Duodenal mucosa (tissue), 2 donors: Measurements from ENCODE around the gene DMPK.

Source experiments
- H3K27ac ChIP-seq: one replicate; pipeline ENCODE4 v1.7.0; 2013; ENCODE audit warnings: low read depth, low read length
- H3K27me3 ChIP-seq, 2 donors: one replicate each; pipeline ENCODE4 v1.7.0; 2013; ENCODE audit warnings: low read length in 2 of 2, control low read depth in 1 of 2; ENCODE audit not compliant: insufficient read depth in 2 of 2, control insufficient read depth in 1 of 2
- H3K36me3 ChIP-seq, 2 donors: one replicate each; pipeline ENCODE4 v1.7.0; 2013; ENCODE audit warnings: low read length in 2 of 2, control low read depth in 1 of 2; ENCODE audit not compliant: insufficient read depth in 2 of 2, control insufficient read depth in 1 of 2
- H3K4me1 ChIP-seq, 2 donors: one replicate each; pipeline ENCODE4 v1.7.0; 2013; ENCODE audit warnings: low read length in 2 of 2, control low read depth in 1 of 2; ENCODE audit not compliant: insufficient read depth in 2 of 2, control insufficient read depth in 1 of 2
- H3K4me3 ChIP-seq, 2 donors: one replicate each; pipeline ENCODE4 v1.7.0; 2013; ENCODE audit warnings: low read length in 2 of 2, low read depth in 1 of 2
- H3K9ac ChIP-seq, 2 donors: one replicate each; pipeline ENCODE4 v1.7.0; 2013; ENCODE audit warnings: low read length in 2 of 2, low read depth in 1 of 2
- H3K9me3 ChIP-seq, 2 donors: one replicate each; pipeline ENCODE4 v1.7.0; 2013; ENCODE audit warnings: low read length in 2 of 2, control low read depth in 1 of 2; ENCODE audit not compliant: control insufficient read depth in 1 of 2

The DMPK gene

DNA sequence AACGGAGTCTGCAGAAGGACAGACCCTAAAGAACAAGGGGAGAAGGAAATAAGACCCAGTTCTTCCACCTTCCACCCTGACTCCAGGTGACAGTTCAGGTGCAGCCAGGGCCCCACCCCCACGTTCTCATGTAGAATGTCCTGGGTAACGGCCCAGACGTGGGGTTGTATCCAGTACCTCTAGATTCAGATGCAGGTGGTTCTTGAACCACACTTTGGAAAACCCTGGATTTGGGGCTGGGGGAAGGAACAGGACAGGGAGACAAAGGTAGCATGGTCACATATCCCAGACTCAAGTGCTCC lies 2.2 kb downstream of the DMPK start:
- H3K27ac ChIP-seq = no peak overlapping the region
- H3K9me3 ChIP-seq = no peaks in the 10 kb centered on the region
- H3K36me3 ChIP-seq = peaks cover 12 to 22% of the 10 kb centered on the region in 2 donors
- H3K4me1 ChIP-seq = peaks cover 22 to 33% of the 10 kb centered on the region in 2 donors
- H3K9ac ChIP-seq = peak overlapping the region; percentile 23 to 43
- peaks cover 0 to 5% of the 10 kb centered on the region in 2 donors for H3K27me3 ChIP-seq
- H3K4me3 ChIP-seq = peak overlapping the region; percentile 45 to 49

DNA sequence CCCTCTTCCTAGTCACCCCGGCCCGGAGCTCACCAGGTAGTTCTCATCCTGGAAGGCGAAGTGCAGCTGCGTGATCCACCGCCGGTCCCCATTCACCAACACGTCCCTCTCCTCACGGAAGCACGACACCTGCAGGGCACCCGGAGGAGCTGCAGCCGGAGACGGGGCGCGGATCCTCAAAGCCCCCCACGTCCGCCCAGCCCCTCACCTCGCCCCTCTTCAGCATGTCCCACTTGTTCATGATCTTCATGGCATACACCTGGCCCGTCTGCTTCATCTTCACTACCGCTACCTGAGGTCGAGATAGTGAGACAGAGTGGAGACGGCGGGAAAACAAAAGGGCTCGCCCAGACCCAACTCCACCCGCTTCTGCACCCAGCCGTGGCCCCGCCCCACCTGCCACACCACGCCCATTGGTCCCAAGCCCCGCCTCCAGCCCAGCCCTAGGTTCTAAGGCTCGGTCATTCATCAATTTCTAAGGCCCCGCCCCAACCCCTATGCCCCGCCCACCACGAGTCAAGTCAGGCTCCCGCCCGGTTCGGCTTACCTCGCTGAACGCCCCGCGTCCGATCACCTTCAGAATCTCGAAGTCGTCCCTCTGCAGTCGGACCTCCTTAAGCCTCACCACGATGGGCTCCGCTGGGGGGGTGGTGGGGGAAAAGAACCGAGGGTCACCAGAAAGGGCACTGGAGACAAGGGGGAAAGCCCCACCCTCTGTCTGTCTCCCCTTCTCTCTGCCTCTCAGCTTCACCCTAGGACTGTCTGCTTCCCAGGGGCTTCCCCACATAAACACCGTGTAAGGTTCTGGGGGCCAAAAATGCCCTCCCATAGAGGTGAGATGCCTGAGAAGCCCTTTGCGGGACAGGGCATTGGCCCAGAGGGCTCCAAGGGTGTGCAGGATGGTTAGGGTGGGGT lies 2.8 kb downstream of the DMPK start:
- Histone ChIP-seq H3K27ac (no peak overlapping the region), H3K4me3 (peak overlapping the region; percentile 59 to 65), H3K9me3 (no peaks in the 10 kb centered on the region), H3K27me3 (peaks cover 0 to 5% of the 10 kb centered on the region in 2 donors), H3K4me1 (peaks cover 22 to 33% of the 10 kb centered on the region in 2 donors), H3K36me3 (peaks cover 12 to 15% of the 10 kb centered on the region in 2 donors), H3K9ac (peak overlapping the region; percentile 23 to 54)

DNA sequence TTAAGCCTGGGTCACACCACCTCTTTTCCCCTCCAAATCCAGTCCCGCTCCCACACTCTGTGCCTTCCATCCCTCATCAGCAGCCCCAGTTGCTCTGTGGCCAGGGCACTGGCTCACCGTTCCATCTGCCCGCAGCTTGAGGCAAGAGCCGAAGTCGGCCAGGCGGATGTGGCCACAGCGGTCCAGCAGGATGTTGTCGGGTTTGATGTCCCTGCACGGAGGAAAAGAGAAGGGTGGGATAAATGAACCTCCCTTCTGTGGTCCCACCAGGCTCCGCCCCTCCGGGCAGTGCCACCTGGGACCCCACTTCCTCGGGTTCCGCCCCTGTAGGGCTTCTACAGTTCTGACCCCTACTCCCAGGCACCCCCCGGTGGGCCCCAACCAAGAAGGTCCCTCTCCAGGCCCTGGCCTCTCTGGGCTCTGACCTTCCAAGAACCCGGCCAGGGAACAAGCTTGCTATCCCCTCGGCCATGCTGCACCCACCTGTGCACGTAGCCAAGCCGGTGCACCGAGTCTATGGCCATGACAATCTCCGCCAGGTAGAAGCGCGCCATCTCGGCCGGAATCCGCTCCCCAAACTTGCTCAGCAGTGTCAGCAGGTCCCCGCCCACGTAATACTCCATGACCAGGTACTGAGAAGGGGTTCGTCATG lies 4.2 kb downstream of the DMPK start:
- Histone ChIP-seq H3K4me1 (peaks cover 22 to 39% of the 10 kb centered on the region in 2 donors), H3K27ac (no peak overlapping the region), H3K9me3 (no peaks in the 10 kb centered on the region), H3K4me3 (no peak overlapping the region), H3K36me3 (peaks cover 12 to 15% of the 10 kb centered on the region in 2 donors), H3K9ac (no peak overlapping the region), H3K27me3 (peaks cover 0 to 5% of the 10 kb centered on the region in 2 donors)

DNA sequence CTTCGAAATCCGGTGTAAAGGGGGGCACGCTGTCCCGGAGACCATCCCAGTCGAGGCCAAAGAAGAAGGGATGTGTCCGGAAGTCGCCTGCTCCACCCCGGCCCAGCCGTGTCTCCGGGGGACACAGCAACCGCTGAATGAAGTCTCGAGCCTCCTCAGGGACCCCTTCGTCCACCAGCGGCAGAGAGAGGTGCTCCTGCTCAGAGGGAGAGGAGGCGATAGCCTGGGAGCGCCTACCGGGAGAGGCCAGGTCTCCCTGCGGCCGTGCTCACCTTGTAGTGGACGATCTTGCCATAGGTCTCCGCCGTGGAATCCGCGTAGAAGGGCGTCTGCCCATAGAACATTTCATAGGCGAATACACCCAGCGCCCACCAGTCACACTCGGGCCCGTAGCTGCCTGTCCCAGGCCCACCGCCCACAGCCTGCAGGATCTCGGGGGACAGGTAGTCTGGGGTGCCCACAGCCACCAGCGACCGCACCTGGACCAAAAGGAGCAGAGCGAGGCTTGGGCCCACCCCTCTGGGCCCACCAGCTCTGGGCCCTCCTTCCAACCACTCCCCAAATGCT lies 4.8 kb downstream of the DMPK start:
- Histone ChIP-seq H3K9me3 (no peaks in the 10 kb centered on the region), H3K27ac (no peak overlapping the region), H3K4me3 (no peak overlapping the region), H3K4me1 (peaks cover 29 to 46% of the 10 kb centered on the region in 2 donors), H3K9ac (no peak overlapping the region), H3K36me3 (peaks cover 12 to 15% of the 10 kb centered on the region in 2 donors), H3K27me3 (peaks cover 0 to 5% of the 10 kb centered on the region in 2 donors)

DNA sequence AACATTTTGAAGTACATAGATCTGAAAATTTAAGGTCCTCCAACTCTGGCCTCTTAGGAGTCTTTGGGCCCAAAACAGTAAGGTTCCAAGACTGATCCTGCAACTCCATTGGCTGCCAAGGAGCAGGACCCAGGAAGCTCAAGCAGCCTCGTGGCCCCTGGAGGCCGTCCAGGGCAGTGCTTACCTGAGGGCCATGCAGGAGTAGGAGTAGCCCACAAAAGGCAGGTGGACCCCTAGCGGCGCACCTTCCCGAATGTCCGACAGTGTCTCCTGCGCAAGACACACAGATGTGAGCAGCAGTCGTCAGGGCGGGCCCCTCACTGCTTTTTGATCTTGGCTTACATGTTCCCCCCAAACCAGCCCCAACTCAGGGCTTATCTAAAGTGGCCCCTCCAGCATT lies 7.5 kb downstream of the DMPK start:
- Histone ChIP-seq H3K27ac (no peak overlapping the region), H3K4me1 (peaks cover 29 to 40% of the 10 kb centered on the region in 2 donors), H3K9ac (no peak overlapping the region)

DNA sequence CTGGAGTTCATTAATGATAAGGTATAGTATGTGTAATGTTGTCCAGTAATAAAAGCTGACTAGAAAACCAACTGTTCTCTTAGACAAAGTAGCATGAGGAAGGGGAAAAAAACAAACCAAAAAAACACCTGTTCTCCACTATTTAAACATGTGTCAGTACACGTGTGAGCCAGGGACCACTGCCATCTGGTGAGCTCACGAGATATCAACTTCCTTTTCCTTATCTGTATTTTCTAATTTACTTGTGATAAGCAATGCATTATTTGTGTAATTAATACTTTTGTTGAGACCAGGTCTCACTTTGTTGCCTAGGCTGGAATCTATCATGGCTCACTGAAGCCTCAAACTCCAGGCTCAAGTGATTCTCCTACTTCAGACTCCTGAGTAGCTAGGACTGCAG lies 8.9 kb downstream of the DMPK start:
- no peaks in the 10 kb centered on the region for H3K9me3 ChIP-seq
- peak overlapping the region in 1 of 2 donors; percentile 83 for H3K9ac ChIP-seq
- H3K4me3 ChIP-seq = no peak overlapping the region
- no peaks in the 10 kb centered on the region for H3K27me3 ChIP-seq
- H3K36me3 ChIP-seq = peaks cover 12 to 15% of the 10 kb centered on the region in 2 donors
- H3K27ac ChIP-seq = no peak overlapping the region
- H3K4me1 ChIP-seq = peaks cover 21 to 31% of the 10 kb centered on the region in 2 donors

More for the DNA sequence above, 7.5 kb downstream of the DMPK start:
- no peak overlapping the region for H3K4me3 ChIP-seq
- peaks cover 12 to 15% of the 10 kb centered on the region in 2 donors for H3K36me3 ChIP-seq
- peaks cover 0 to under 1% of the 10 kb centered on the region in 2 donors for H3K27me3 ChIP-seq
- no peaks in the 10 kb centered on the region for H3K9me3 ChIP-seq

DNA sequence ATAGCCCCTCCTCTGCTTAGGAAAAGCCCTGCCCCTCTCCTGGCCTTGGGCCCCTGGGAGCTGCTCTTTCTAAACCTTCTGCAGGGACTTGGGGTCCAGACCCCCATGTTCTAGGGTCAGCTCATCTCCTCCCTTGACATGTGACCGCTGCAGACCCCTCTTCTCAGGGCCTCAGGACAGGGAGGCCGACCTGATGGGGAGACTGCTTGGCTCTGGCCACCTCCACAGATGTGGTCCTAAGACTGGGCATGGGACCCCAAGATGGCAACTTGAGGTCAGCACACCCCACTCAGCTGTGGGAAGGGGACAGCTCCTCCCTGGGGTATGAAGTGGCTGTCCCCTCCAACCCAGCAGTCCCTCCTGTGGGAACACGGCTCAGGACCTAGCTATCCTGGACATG lies 9.4 kb downstream of the DMPK start:
- Histone ChIP-seq H3K27ac (peak overlapping the region; percentile 80), H3K27me3 (no peaks in the 10 kb centered on the region), H3K9me3 (no peaks in the 10 kb centered on the region), H3K9ac (peak overlapping the region; percentile 83 to 96), H3K4me3 (peak overlapping the region; percentile 73 to 74), H3K36me3 (peaks cover 11 to 14% of the 10 kb centered on the region in 2 donors), H3K4me1 (peaks cover 19 to 29% of the 10 kb centered on the region in 2 donors)

DNA sequence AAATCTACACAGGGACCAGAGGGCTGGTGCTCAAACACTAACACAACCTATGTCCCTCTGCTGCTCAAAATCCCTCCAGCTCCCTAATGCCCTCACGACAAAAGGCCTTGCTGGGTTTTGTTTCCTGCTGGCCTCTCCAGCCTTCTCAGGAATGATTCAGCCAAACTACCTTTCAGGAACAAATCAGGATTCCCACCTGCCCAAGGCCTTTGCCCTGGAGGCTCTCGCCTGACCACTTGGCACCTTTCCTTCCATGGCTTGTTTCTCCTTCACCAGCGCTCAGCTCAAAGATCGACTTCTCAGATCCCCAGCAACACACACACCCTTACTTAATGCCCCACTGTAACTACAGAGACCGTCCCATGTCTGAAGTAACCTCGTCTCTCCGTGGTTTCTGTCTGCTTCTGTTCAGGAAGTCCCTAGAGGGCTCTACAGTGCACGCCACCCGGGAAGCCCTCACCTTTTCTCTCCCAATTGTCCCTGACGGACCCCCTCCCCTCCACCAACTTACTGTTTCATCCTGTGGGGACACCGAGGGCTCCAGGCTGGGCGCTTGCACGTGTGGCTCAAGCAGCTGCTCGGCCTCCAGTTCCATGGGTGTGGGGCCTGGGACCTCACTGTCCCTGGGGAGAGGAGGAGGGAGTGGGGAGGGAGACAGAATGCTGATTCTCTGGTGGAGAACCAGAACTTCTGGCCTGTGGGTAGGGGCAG lies 10.0 kb downstream of the DMPK start:
- Histone ChIP-seq H3K27me3 (no peaks in the 10 kb centered on the region), H3K36me3 (peaks cover 5 to 8% of the 10 kb centered on the region in 2 donors), H3K9ac (peak overlapping the region; percentile 83 to 96), H3K4me1 (peaks cover 19 to 29% of the 10 kb centered on the region in 2 donors), H3K4me3 (peak overlapping the region; percentile 73 to 74), H3K27ac (peak overlapping the region; percentile 80), H3K9me3 (no peaks in the 10 kb centered on the region)

DNA sequence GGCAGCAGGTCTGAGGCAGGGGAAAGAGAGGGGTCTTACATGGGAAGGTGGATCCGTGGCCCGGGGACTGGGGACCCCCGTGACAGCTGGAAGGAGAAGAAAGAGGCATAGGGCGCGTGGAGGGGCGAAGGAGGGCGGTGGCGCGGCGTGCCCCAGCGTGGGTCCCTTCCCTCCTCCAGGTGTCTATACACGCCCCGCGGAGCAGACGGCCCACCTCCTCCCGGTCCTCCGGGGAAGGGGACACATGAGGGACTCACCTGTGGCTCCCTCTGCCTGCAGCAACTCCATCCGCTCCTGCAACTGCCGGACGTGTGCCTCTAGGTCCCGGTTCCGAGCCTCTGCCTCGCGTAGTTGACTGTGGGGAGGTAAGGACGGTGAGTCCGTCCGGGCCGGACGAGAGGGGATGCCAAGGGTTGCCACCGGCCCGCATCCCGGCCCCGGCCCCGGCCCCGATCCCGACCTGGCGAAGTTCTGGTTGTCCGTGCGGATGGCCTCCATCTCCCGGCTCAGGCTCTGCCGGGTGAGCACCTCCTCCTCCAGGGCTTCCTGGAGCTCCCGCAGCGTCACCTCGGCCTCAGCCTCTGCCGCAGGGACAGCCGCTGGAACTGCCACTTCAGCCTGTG lies 10.9 kb downstream of the DMPK start:
- H3K9ac ChIP-seq = peak overlapping the region; percentile 83 to 96

More for the DNA sequence above, 10.9 kb downstream of the DMPK start:
- Histone ChIP-seq H3K27me3 (no peaks in the 10 kb centered on the region), H3K36me3 (no peaks in the 10 kb centered on the region), H3K4me3 (peak overlapping the region; percentile 73 to 74), H3K27ac (peak overlapping the region; percentile 80), H3K9me3 (no peaks in the 10 kb centered on the region), H3K4me1 (peaks cover 19 to 33% of the 10 kb centered on the region in 2 donors)
